Right lobe of liver (tissue), 4 donors: ENCODE results near the gene RASD2.

ENCODE experiments used
- POLR2A ChIP-seq: fragments of 450-650 bp; IDR thresholded peaks from one replicate; pipeline ENCODE4 v1.6.1; 2017; ENCODE audit warnings: antibody characterized with exemption, mild to moderate bottlenecking
- TF ChIP-seq, protein P1 (sequence below), 4 donors: fragments of 200-600 bp in 3 of 4; fragments of 450-650 bp in 1 of 4; IDR thresholded peaks; one replicate each; pipeline versions ENCODE4 v1.5.1 to v1.8.0; 2016 to 2022; ENCODE audit warnings: antibody characterized with exemption in 4 of 4, mild to moderate bottlenecking in 2 of 4
- donor health status: DM: no; HTN: no; CAD: no.
- donor health status: DM: no; HTN: no; CAD: no.
- donor health status: DM: no; HTN: yes; CAD: no.

DNA sequence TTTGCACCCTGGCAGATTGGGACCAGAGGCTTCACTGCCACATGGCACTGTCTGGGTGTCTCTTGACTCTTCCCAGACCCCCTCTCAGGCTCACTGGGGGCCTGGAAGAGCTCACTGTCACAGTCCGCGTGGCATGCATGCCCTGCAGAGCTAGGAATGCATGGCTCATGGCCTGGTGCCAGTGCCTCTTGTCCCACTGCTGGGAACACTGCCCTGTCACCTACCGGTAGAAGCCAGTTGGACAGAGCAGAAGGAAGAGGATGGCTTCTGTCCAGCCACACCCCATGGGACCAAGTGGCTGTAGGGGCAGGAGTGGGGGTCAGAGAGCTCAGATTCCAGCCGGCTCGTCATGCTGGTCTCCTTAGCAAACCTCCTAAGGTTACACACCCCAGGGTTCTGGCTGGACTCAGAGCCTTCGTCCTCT is 46.8 kb downstream of the RASD2 start:
- TF ChIP-seq, protein P1, sequence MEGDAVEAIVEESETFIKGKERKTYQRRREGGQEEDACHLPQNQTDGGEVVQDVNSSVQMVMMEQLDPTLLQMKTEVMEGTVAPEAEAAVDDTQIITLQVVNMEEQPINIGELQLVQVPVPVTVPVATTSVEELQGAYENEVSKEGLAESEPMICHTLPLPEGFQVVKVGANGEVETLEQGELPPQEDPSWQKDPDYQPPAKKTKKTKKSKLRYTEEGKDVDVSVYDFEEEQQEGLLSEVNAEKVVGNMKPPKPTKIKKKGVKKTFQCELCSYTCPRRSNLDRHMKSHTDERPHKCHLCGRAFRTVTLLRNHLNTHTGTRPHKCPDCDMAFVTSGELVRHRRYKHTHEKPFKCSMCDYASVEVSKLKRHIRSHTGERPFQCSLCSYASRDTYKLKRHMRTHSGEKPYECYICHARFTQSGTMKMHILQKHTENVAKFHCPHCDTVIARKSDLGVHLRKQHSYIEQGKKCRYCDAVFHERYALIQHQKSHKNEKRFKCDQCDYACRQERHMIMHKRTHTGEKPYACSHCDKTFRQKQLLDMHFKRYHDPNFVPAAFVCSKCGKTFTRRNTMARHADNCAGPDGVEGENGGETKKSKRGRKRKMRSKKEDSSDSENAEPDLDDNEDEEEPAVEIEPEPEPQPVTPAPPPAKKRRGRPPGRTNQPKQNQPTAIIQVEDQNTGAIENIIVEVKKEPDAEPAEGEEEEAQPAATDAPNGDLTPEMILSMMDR (IDR thresholded peaks at IDR 0.05), result no peak
- TF ChIP-seq POLR2A, result no peak
